ENCODE measurements around the gene ELF2.
A peak's percentile ranks its signal among the peaks of the same experiment; 100 is the strongest.
"Not testable (repeated sequence)": the region's sequence is repeated elsewhere in the genome, so short reads cannot be mapped to it uniquely, and the experiment has no call there.

The ELF2 gene

GRCh38 chr4:139184129-139184528 is 7.1 kb upstream of the ELF2 start:
- DNase-seq: no peak

GRCh38 chr4:139177869-139178619 is 1.0 kb upstream of the ELF2 start:
- peak; percentile 77 for DNase-seq

- peak; percentile 34 for DNase-seq
Observed at GRCh38 chr4:139176302-139177048, 543 bp downstream of the ELF2 start.

- no peak for DNase-seq
Observed at GRCh38 chr4:139175646-139176301, 1.2 kb downstream of the ELF2 start.

- DNase-seq: no peak
Observed at GRCh38 chr4:139171876-139172691, 4.9 kb downstream of the ELF2 start.

- DNase-seq: no peak
Observed at GRCh38 chr4:139170932-139171331, 6.1 kb downstream of the ELF2 start.

GRCh38 chr4:139167774-139168444 is 9.1 kb downstream of the ELF2 start:
- no peak for DNase-seq

- DNase-seq: no peak
Observed at GRCh38 chr4:139164731-139165130, 12.3 kb downstream of the ELF2 start.

GRCh38 chr4:139163806-139164206 is 13.2 kb downstream of the ELF2 start:
- no peak for DNase-seq

GRCh38 chr4:139157977-139158376 is 19.0 kb downstream of the ELF2 start:
- DNase-seq: not testable (repeated sequence)

GRCh38 chr4:139154952-139155557 is 22.0 kb downstream of the ELF2 start:
- no peak for DNase-seq

- DNase-seq: no peak
Observed at GRCh38 chr4:139154538-139154937, 22.5 kb downstream of the ELF2 start.

- no peak for DNase-seq
Observed at GRCh38 chr4:139154134-139154421, 22.9 kb downstream of the ELF2 start.

- DNase-seq: no peak
Observed at GRCh38 chr4:139153411-139154133, 23.4 kb downstream of the ELF2 start.

GRCh38 chr4:139152249-139152648 is 24.8 kb downstream of the ELF2 start:
- no peak for DNase-seq

- DNase-seq: no peak
Observed at GRCh38 chr4:139146926-139147629, 29.9 kb downstream of the ELF2 start.

- no peak for DNase-seq
Observed at GRCh38 chr4:139145552-139145932, 31.5 kb downstream of the ELF2 start.

GRCh38 chr4:139144911-139145551 is 32.0 kb downstream of the ELF2 start:
- DNase-seq: no peak

GRCh38 chr4:139144161-139144859 is 32.7 kb downstream of the ELF2 start:
- no peak for DNase-seq

GRCh38 chr4:139142980-139143379 is 34.0 kb downstream of the ELF2 start:
- DNase-seq: no peak
